RWPE1 (cell line): ENCODE results near the gene FEN1.

Experiments used
- CTCF ChIA-PET: fragments of 350-600 bp; sonication (Branson Sonifier 250); formaldehyde crosslinking; extraction: SDS; loops from one replicate; lab custom pipeline; 2021; lab: Yijun Ruan, JAX
- POLR2A ChIA-PET: fragments of 400-600 bp; formaldehyde crosslinking; extraction: SDS; loops from one replicate; lab custom pipeline; 2020; ENCODE audit warnings: antibody characterized with exemption; ENCODE audit not compliant: low non-redundant PET; lab: Yijun Ruan, JAX
- DNase-seq: peaks from one replicate; pipeline ENCODE4 v3.0.0; 2012; ENCODE audit warnings: low spot score
- H3K27ac ChIP-seq: fragments of 450-650 bp; 2 replicates; pipeline ENCODE4 v1.5.1; 2017
- CTCF ChIP-seq: fragments of 450-650 bp; conservative IDR thresholded peaks from 2 replicates; pipeline ENCODE4 v1.5.1; 2017; ENCODE audit warnings: low read depth, mild to moderate bottlenecking

Gene FEN1

DNA sequence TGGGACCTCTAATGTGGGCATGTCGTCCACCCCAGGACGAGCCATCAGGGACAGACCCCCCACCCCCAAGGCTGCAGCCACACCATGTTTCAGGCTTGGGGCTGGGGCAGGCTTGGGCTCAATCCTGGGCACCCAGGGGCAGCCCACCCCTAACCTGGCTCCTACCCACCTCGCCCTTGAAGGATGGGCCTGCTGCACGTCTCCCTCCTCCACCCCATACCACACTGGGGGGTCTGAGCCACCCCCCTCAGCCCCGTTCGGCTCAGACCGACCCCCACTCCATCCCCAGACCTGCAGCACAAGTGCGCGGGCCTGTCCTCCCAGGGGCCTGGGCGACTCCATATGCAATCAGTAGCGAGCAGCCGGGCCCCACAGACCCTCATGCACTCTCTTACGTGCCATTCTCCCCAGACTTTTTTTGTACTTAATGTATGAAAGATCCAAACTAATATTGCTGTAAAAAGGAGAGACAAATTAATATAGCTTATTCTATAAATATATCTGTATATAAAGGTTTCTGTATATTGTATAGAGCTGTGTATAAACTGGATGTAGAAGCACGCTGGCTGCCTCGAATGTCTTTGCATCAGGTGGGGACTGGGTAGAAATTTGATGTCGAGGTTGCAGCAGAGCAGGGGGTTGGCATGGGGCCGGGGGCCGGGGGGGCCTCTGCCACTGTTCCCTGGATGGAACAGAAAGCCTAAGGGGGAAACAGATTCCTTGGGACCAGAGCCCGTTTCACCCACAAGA, 46.1 kb upstream of the FEN1 start:
- POLR2A ChIA-PET, result no interaction called here
- no peak for DNase-seq
- TF ChIP-seq CTCF, result no peak
- H3K27ac ChIP-seq, result no peak overlapping the region
- CTCF ChIA-PET, result interaction anchor here (0.6 to 1.4 kb wide), 9 partner anchors 9 to 362 kb away, joined by 3 to 17 read pairs (median 4); no protein-coding TSS in a partner anchor

DNA sequence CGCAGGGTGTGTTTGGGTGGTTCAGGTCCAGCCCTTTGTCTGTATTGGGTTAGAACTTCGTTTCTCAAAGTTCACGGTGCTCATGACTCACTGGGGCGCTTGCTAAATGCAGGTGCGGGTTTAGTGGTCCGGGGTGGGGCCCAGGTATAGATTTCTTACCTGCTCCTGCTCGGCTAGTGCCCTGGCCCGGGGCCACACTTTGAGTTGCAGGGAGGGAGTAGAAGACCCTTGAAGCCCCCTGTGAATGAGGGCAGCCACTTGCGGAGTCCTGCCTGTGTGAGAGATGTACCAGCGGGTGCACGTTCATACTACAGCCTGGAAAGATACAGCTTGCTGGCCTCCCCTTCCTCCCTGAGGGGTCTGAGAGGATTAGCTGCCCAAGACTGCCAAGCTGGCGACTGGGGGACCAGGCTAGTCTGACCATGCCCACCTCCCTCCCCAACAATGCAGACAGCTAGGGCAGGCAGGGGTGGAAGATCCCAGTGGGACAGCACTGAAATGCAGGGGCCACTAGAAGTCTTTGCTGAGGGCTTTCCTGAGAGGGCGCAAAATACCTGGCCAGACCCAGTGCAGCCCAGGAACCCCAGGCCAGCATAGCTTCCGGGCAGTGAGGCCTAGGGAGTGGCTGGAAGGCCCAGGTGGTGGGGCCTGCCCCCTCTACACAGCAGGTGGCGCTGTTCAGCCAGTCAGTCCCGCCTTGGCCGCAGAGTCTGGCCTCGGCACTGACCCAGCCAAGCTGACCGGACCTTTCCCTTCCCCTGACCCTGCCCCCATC, 45.3 kb upstream of the FEN1 start:
- no peak overlapping the region for H3K27ac ChIP-seq
- ChIA-PET POLR2A (no interaction called here), CTCF (interaction anchor here (0.5 to 1.4 kb wide), 18 partner anchors 9 to 796 kb away, joined by 3 to 17 read pairs (median 4); no protein-coding TSS in a partner anchor)
- peak; percentile 88 for TF ChIP-seq CTCF
- DNase-seq, result peak; percentile 48

GRCh38 chr11:61747967-61748285, 44.8 kb upstream of the FEN1 start:
- TF ChIP-seq CTCF, result peak; percentile 42
- H3K27ac ChIP-seq, result no peak overlapping the region
- CTCF ChIA-PET, result interaction anchor here (0.6 to 1.4 kb wide), 11 partner anchors 10 to 795 kb away, joined by 3 to 17 read pairs (median 5); no protein-coding TSS in a partner anchor
- DNase-seq, result no peak
- POLR2A ChIA-PET, result no interaction called here

- ChIA-PET CTCF (interaction anchor here (0.6 to 1.6 kb wide), 5 partner anchors 38 to 765 kb away, joined by 3 to 5 read pairs (median 3); no protein-coding TSS in a partner anchor), POLR2A (interaction anchor here (0.6 kb wide), 1 partner anchor 222 kb away, joined by 3 read pairs; no protein-coding TSS in a partner anchor)
- TF ChIP-seq CTCF, result no peak
- no peak for DNase-seq
- no peak overlapping the region for H3K27ac ChIP-seq
Observed at GRCh38 chr11:61749591-61750217, 43.0 kb upstream of the FEN1 start.

- ChIA-PET CTCF (interaction anchor here (0.5 to 0.6 kb wide), 4 partner anchors 19 to 506 kb away, joined by 3 to 4 read pairs (median 4); no protein-coding TSS in a partner anchor), POLR2A (no interaction called here)
- TF ChIP-seq CTCF, result no peak
- no peak overlapping the region for H3K27ac ChIP-seq
- no peak for DNase-seq
Observed at GRCh38 chr11:61750631-61751273, 42.0 kb upstream of the FEN1 start.
